H54 (cell line): ENCODE measurements around the gene HSBP1.

Source experiments
- DNase-seq: peaks from one replicate; pipeline ENCODE4 v3.0.0; 2011; ENCODE audit warnings: low spot score, mixed read lengths; ENCODE audit not compliant: insufficient read length
- FAIRE-seq: peaks from 3 replicates; lab custom pipeline; 2011; peaks lifted over from hg19 to GRCh38; lab: Jason Lieb, UNC
- POLR2A ChIP-seq: IDR thresholded peaks from 2 replicates; pipeline ENCODE4 v1.6.1; 2011; ENCODE audit warnings: low read depth, mild to moderate bottlenecking, low read length

The HSBP1 gene

GRCh38 chr16:83838151-83838550 is 30.4 kb downstream of the HSBP1 start:
- no peak for DNase-seq
- no peak for FAIRE-seq
- no peak for TF ChIP-seq POLR2A

DNA sequence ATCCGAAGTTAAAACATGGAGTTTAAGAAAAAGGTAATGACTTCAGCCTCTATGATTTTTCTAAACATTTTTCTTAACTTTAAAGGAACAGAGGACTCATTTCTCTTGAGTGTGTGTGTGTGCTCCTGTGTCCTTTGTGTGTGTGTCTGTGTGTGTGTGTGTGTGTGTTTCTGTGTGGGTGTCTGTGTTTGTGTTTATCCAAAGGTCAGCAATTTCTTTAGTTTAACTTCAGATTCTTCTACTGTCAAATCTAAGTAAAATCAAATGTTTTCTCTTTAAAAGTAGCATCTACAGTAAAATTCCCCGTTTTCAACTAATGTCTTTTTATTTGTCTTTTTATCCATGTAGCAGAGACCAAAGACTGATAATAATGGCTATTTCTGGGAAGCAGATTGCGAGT is 31.8 kb downstream of the HSBP1 start:
- TF ChIP-seq POLR2A: no peak
- no peak for FAIRE-seq
- no peak for DNase-seq

DNA sequence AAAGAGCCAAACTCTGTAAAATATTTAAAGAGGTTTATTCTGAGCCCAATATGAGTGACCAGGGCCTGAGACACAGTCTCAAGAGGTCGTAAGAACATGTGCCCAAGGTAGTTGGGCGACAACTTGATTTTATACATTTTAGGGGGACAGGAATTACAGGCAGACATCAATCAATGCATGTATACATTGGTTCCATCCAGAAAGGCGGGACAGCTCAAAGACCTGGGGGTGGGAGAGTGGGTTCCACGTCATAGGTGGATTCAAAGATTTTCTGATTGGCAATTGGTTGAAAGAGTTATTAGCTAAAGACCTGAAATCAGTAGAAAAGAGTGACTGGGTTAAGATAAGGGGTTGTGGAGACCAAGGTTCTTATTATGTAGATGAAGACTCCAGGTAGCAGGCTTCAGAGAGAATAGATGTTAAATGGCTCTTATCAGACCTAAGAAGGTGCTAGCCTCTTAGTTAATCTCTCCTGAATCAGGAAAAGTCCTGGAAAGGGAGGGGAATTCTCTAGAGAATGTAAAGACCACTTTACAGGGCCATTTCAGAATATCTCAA is 32.4 kb downstream of the HSBP1 start:
- FAIRE-seq (no peak), DNase-seq (no peak)
- no peak for TF ChIP-seq POLR2A

- DNase-seq (no peak), FAIRE-seq (no peak)
- TF ChIP-seq POLR2A: no peak
Observed at GRCh38 chr16:83842291-83842690, 34.5 kb downstream of the HSBP1 start.

DNA sequence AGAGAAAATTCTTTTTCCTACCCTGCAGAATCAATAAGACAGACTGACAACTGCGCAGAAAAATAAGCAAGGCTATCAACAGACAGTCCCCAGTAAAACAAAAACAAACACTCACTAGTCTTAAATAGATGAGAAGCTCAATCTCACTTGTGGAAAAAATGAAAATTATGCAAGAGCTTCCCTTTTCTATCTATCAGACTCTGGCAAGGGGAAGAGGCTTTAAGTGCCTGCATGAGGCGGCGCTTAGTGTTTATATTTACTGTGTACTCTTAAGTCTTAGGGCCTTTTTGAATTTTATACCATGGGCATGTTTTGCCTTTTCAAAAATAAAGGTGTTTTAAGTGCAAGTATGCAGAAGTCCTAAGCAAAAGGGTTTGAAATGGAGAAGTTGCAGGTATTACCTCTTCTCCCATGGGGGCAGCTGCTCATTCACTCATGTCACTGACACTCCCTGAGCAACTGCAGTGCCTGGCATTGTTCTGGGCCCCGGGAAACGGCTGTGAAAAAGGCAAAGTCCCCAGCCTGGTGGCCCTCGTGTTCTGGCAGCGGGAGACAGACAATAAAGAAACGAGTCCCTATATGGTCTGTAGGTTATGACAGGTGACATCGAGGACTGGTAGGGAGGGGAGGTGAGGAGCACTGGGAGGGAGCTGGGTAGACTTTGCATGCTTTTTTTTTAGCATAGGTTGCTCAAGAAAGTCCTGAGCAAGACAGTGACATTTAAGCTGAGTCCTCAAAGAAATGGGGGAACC is 35.2 kb downstream of the HSBP1 start:
- DNase-seq (no peak), FAIRE-seq (no peak)
- no peak for TF ChIP-seq POLR2A

DNA sequence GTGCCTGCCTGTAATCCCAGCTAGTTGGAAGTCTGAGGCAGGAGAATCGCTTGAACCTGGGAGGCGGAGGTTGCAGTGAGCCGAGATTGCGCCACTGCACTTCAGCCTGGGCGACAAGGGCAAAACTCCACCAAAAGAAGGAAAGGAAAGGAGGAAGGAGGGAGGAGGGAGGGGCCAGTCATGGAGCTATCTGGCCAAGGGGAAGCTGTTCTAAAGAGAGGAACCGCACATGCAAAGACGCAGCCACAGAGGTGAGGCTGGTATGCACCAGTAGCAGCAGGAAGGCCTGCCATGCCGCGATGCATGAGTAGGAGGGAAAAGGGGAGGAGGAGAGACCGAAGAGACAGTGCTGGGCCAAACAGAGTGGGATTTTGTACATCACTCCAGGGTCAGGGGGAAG is 35.9 kb downstream of the HSBP1 start:
- FAIRE-seq (no peak), DNase-seq (no peak)
- TF ChIP-seq POLR2A: no peak

GRCh38 chr16:83845263-83845662 is 37.5 kb downstream of the HSBP1 start:
- FAIRE-seq: no peak
- DNase-seq: no peak
- TF ChIP-seq POLR2A: no peak

DNA sequence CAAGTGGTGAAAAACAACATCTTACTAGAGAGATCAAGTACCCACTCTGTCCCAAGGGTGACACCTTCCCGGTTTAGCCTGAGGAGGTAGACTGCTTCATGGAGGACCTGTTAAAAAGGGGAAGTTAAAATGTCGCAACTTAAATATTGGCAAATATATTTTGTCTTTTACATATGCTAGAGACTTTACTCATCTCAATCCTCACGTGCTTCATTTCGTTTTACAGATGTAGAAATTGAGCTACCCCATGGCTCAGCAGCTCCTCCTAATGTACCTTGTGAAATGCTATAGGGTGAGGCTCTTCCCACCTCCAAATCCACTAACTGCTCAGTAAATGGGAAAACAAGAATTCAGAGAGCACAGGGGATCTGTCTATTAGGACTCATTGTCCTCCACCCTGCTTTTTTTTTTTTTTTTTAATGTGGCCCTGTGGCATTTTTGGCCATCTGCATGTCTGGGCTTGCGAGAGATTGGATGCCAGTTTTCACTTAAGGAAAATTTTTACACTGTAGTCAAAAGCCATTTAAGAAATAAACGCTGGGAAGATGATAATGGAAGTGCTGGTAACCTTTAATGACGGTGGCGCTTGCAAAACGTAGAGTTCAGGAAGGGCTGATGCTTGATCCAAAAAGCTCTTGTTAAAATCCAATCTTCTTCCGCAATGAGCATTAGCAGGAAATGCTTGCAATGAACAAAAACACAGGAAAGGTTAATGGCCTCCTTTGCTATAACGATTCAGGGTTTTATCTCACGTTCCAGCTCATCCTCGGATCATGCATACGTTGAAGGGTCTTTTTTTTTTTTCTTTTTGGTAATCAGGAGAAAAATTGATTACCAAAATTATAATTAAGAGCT is 39.8 kb downstream of the HSBP1 start:
- TF ChIP-seq POLR2A: no peak
- DNase-seq: no peak
- no peak for FAIRE-seq

DNA sequence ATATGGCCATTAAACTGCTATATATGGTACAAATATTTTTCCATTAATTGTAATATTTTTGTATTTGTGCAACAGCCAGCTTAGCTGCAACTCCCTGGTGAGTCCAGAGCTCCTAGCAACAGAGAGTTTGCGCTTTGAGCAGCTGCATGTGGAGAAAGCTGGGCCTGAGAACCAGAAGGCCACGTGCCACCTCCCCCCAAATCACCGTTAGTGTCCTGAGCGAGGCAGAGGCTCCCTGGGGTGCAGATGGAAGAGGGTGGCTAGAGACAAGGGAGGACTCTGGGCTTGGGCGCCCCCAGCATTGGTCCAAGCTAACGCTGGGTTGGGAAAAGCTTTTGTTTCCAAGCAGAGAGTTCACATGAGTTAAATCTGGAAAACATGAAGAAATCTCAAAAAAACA is 41.6 kb downstream of the HSBP1 start:
- TF ChIP-seq POLR2A: no peak
- no peak for FAIRE-seq
- DNase-seq: no peak

DNA sequence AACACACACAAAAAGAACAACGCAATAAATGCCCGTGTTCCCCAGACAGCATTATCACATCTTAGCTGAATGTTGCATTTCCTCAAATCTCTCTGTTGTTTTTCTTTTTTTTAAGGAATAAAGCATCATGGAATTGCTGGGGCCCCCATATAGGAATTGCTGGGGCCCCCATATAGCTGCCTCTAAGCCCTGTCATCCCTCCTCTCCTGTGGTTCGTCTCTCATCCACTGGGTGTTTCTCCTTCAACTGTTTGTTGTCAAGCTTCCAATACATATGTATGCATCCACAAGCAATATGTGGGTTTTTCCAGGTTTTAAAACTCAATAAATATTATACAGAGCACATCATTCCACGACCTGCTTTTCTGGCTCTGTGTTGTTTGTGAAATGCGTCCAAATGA is 43.2 kb downstream of the HSBP1 start:
- no peak for TF ChIP-seq POLR2A
- FAIRE-seq (no peak), DNase-seq (no peak)

GRCh38 chr16:83851473-83851872 is 43.7 kb downstream of the HSBP1 start:
- no peak for TF ChIP-seq POLR2A
- no peak for FAIRE-seq
- DNase-seq: no peak

- no peak for FAIRE-seq
Observed at GRCh38 chr16:83852774-83853173, 45.0 kb downstream of the HSBP1 start.

DNA sequence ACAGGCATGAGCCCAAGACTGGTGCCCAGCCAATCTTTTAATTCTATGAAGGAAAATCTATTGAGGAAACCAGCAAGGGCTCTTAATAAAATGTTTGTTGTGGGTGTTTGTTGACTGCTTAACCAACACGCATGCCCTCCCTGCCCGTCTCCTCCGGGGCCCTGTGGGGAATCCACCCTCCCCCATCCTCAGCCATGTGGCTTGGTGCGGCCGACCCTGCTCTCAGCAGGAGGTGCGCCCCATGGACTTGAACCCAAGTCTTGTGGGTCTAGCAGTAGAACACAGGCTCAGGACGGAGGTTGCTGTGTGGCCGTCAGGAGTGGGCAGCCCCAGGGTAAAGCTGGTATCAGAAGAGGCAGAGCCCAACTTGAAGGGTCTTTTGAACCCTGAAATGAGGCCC is 46.1 kb downstream of the HSBP1 start:
- DNase-seq: no peak
- TF ChIP-seq POLR2A: no peak
- no peak for FAIRE-seq

More at GRCh38 chr16:83852774-83853173, 45.0 kb downstream of the HSBP1 start:
- no peak for DNase-seq
- no peak for TF ChIP-seq POLR2A

GRCh38 chr16:83854420-83854819 is 46.6 kb downstream of the HSBP1 start:
- FAIRE-seq: no peak
- no peak for DNase-seq
- no peak for TF ChIP-seq POLR2A
